ENCODE results near the gene BNC2.

BNC2 gene

GRCh38 chr9:16639644-16640043 lies 230.8 kb downstream of the BNC2 start:
- no peak for DNase-seq (ENCODE audit: low read depth in 4 of 4, low spot score in 1 of 4)

DNA sequence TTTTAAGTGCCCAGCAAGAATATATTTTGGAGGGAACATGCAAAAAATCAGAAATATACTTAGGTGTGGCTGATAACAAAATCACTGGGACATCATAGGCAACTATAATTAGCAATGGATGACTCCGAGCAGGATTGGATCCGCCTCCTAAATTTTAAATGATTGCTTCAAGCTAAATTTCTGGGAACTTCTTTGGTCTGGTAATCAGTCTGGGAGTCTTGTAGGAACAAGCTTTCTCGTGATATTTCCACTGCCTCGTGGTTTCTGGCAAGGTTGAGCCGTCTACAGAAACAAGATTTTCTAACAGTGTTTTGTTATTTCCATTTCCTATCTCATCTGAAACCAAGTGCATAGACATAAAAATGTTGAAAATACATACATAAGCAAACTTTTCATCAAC lies 232.6 kb downstream of the BNC2 start:
- DNase-seq (ENCODE audit: low read depth in 4 of 4, low spot score in 1 of 4), result no peak

GRCh38 chr9:16637218-16637617 lies 233.3 kb downstream of the BNC2 start:
- DNase-seq (ENCODE audit: low read depth in 4 of 4, low spot score in 1 of 4), result no peak

DNA sequence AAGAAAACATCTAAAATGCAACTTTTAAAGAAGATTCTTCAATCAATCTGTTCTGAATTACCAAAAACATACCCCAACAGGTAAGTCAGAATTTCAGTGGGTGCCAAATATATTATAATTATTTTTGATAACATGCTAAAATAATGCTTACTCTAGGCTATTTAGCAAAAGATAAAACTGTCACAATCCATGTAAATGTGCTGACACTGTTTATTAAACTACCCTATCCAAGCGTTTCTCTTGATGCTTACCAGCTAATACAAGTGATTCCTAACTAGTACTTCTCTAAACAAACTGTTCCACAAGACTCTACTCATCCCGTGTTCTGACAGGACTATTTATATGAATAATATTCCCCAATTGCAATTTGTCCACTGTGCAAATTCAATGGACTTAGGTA lies 236.7 kb downstream of the BNC2 start:
- DNase-seq (ENCODE audit: low read depth in 4 of 4, low spot score in 1 of 4), result no peak

DNA sequence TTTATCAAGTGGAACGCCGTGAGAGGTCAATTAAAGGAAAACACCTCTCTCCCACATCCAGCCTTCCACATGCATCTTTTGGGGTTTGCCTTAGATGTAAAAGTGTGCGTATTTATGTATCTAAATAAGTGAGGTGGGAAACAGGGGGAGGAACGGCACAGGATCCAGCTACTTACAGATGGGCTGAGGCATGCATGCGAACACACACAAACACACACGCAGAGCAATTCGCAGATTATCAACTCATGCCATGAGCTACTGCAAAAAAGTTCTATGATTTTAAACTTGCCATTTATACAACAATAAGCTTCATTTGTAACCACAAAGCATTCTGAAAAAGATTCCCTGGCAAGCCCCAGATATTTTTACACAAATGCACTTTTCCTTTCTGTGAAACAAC lies 242.1 kb downstream of the BNC2 start:
- no peak for DNase-seq (ENCODE audit: low read depth in 4 of 4, low spot score in 1 of 4)

DNA sequence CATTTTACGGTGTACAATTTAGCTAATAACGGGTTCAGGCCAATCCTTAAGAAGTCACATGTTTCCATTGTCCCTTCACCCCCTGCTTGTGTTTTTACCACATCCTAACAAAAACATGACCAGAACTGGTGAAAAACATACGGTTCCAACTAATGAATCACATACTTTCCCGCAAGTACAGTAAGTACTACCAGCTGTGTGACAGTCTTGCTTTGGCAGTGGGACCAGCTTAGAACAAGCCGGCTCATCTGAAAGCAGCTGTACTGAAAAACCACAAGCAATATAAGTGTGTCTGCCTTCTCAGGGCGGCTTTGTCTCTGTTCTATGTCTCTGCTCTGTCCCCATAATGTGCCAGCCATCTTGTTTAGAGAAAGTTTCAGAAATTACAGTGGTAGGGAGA lies 242.5 kb downstream of the BNC2 start:
- no peak for DNase-seq (ENCODE audit: low read depth in 4 of 4, low spot score in 1 of 4)

- no peak for DNase-seq (ENCODE audit: low read depth in 4 of 4, low spot score in 1 of 4)
These were observed 242.9 kb downstream of the BNC2 start for GRCh38 chr9:16627521-16627920.

- DNase-seq (ENCODE audit: low read depth in 4 of 4, low spot score in 1 of 4), result no peak
These were observed 243.8 kb downstream of the BNC2 start for GRCh38 chr9:16626577-16627130.

DNA sequence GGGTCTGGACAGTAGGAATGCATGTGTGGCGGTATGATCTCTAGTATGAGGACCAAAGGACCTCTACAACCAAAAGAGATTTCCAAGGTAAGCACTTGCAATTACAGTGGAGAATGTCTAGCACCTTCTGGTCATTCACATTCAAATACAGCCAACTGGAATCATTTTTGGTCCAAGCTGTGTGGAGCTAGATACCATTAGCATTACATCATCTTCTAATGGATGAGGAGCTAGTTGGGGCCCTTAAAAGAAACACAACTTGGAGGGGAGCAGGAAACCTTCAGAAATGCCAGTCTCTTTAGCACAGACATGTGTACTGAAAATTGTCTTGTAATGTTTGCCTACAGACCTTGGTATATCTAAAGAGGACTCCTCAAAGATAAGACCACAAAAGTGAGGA lies 244.7 kb downstream of the BNC2 start:
- DNase-seq (ENCODE audit: low read depth in 4 of 4, low spot score in 1 of 4), result no peak

DNA sequence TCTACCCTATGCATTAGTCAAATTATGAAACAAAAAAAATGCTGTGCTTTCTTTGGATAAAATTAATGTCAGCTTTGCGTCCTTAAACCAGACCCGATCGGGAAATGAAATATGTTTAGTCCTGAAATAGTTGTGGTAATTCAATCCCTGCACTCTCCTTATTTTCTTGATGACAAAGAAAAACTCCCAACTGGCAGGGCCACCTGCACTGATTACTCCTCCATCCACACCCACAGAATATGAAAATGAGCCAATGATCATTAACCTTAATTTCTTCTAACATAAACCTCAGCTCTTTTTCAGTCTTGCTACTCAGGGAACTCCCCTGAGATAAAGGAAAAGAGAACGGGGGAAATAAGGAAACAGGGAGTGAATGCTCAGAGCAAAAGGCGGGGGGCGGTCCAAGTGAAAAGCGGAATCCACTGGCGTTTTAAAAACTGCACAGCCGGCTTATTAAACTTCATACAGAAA lies 245.3 kb downstream of the BNC2 start:
- no peak for DNase-seq (ENCODE audit: low read depth in 4 of 4, low spot score in 1 of 4)

GRCh38 chr9:16624744-16625117 lies 245.7 kb downstream of the BNC2 start:
- no peak for DNase-seq (ENCODE audit: low read depth in 4 of 4, low spot score in 1 of 4)

DNA sequence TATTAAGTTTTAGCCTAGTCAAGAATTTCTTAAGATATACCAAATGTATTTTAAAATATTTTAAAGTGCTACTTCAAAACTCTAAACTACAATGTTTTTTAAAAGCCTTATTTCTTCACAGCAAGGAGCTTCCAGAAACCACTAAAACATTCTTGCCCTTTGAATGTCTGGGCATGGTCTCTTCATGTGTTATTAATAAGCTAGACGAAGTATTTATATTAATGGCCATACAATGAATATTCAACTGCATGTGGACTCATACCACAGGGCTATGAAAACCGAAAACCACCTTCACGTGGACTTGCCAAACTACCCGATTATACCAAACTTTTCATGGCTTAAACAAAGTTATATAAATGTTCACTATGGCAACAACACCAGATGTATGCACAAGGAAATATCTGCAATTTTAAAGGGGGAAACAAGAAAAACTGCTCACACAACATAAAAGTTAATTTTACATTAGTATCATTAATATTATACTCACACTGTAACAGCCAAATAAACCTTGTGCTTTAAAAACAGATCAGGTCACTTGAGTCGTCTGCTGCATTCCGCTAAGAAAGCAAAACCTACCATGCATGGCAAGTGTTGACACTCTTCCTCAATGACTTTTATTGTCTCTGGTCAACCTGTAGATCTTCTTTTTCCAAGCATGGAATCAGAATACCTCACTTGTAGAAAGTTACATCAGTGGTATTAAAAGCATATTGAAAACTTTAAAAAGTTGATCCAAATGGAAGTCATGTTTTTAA lies 246.3 kb downstream of the BNC2 start:
- DNase-seq (ENCODE audit: low read depth in 4 of 4, low spot score in 1 of 4), result no peak

- no peak for DNase-seq (ENCODE audit: low read depth in 4 of 4, low spot score in 1 of 4)
These were observed 247.9 kb downstream of the BNC2 start for GRCh38 chr9:16622541-16622940.

DNA sequence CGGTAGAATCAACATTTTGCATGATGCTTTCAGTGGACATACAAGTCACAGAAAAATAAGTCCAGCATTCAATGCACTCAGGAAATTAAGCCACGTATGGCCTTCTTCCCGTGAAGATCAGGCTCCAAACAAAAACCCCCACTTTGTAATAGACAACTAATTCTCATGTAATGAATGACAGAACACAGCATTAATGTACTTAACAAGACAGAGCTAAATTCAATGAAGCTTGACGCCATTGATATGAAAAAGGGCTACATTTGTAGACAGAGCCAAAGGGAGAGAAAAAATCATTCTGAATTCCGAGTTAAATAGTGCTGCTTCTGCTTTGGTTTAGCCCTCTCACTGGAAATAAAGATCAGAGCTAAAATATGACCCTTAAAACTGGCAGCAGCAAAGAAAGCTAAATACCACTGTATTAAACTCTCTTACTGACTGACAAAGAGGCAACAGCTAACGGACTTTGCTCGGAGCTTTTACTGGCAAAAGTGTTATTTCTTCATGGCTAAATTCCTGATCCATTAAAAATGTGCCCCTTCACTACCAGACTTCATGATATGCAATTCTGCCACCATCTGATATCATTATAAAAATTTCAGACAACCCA lies 250.5 kb downstream of the BNC2 start:
- DNase-seq (ENCODE audit: low read depth in 4 of 4, low spot score in 1 of 4), result no peak

DNA sequence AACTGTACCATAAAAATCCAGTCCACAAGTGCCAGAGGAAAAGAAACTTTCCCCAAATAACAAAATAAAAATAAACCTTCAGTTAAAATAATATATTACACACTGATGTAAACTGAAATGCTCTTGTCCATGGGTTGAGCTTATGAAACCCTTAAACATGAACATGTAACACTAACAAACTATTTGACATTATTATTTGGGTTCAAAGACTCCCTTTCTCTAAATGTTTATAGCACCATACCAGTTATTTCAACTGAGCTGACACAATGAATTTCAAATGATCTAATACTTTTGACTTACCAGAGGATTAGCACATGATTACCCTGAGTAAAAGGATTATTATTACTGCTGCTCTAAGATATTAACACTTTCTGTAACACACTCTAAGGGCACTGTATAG lies 251.1 kb downstream of the BNC2 start:
- no peak for DNase-seq (ENCODE audit: low read depth in 4 of 4, low spot score in 1 of 4)

- DNase-seq (ENCODE audit: low read depth in 4 of 4, low spot score in 1 of 4), result no peak
These were observed 251.9 kb downstream of the BNC2 start for GRCh38 chr9:16618524-16618923.

GRCh38 chr9:16616686-16617085 lies 253.8 kb downstream of the BNC2 start:
- no peak for DNase-seq (ENCODE audit: low read depth in 4 of 4, low spot score in 1 of 4)

GRCh38 chr9:16615451-16615850 lies 255.0 kb downstream of the BNC2 start:
- no peak for DNase-seq (ENCODE audit: low read depth in 4 of 4, low spot score in 1 of 4)

DNA sequence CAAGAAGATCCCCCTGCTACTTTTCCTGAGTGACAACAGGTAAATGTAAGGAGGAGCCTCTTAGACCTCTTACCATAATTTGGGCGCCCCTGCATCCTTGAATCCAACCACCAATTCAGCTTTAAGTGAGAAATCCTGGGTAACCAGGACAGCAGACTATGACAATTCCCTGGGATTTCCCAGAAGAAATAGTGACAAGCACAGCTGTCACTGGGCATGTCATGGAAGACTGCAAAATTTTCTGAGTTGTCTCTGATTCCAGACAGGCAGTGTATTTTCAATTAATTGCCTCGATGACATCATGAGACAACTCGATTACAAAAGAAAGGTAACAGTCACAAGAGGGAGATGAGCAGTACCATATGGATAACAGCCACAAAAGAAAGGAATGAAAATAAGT lies 256.9 kb downstream of the BNC2 start:
- DNase-seq (ENCODE audit: low read depth in 4 of 4, low spot score in 1 of 4), result no peak

GRCh38 chr9:16613051-16613450 lies 257.4 kb downstream of the BNC2 start:
- no peak for DNase-seq (ENCODE audit: low read depth in 4 of 4, low spot score in 1 of 4)

GRCh38 chr9:16612627-16613026 lies 257.8 kb downstream of the BNC2 start:
- no peak for DNase-seq (ENCODE audit: low read depth in 4 of 4, low spot score in 1 of 4)

DNA sequence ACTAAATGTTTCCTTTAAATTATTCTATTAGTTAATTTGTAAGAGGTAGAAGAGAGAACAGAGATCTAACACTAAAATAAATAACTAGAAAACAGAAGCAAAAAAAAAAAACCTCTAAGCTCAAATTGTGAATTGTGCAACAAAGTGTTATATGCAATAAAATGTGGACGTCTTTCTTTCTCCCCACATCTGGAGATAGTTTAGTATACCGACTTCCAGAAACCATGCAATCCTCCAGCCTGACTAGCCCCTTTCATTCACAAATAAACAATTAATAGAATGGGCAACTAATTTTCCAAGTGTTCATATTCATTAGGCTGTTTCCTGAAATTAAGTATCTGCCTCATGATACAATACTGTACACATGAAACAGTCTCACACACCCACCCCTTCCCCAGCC lies 258.5 kb downstream of the BNC2 start:
- DNase-seq (ENCODE audit: low read depth in 4 of 4, low spot score in 1 of 4), result no peak

DNA sequence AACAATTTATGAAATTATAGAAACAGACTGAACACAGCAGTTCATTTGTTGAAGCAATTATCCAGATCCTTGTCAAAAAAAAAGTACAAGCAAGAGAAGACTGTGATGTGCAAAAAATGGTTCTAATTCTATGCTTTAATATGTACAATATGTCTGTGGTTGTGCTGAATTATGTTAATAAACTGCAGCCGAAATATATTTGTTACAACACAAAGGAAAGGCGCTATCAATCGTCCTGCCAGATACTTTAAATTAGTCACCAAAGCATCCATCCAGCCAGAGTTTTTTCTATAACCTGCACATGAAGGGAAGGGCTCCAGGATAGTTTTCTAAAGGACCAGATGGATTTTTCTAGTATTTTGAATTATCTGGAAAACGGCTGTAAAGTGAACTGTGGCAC lies 259.5 kb downstream of the BNC2 start:
- no peak for DNase-seq (ENCODE audit: low read depth in 4 of 4, low spot score in 1 of 4)
